Esophagus squamous epithelium (tissue), 4 donors: ENCODE measurements around the gene SPATA46.

Experiments
- CTCF ChIP-seq, 6 experiments: fragments of 450-650 bp in 4 of 6; fragments of 200-600 bp in 2 of 6; sonication (generic) in 2 of 6; IDR thresholded peaks; one replicate each; pipeline ENCODE4 v1.5.1; 2016 to 2019; ENCODE audit warnings: antibody characterized with exemption in 6 of 6, mild to moderate bottlenecking in 4 of 6, moderate library complexity in 4 of 6
- POLR2A ChIP-seq, 4 donors: fragments of 450-650 bp; IDR thresholded peaks; one replicate each; pipeline ENCODE4 v1.6.1; 2017; ENCODE audit warnings: antibody characterized with exemption in 4 of 4, mild to moderate bottlenecking in 4 of 4, moderate library complexity in 3 of 4

- TF ChIP-seq CTCF (IDR thresholded peaks at IDR 0.05) (no peak), POLR2A (IDR thresholded peaks at IDR 0.05) (no peak)
These were observed 6.9 kb upstream of the SPATA46 start for GRCh38 chr1:162383516-162383915.
